Measurements from ENCODE around the gene PGM5. TPM values are rescaled to one million over a fixed set of nuclear protein-coding genes. Genes with fewer than 3 reads are reported as not detected.
A peak's percentile ranks its signal among the peaks of the same experiment; 100 is the strongest.

The PGM5 gene
- polyA plus RNA-seq, 2 donors = 5.3 to 36.2 TPM

- Histone ChIP-seq H3K36me3 (ENCODE audit: control insufficient read depth in 2 of 2, insufficient read depth in 2 of 2, low read length in 1 of 2) (no peaks in the 10 kb centered on the region), H3K4me1 (ENCODE audit: control insufficient read depth in 2 of 2, insufficient read depth in 2 of 2, low read length in 1 of 2) (no peaks in the 10 kb centered on the region), H3K27me3 (ENCODE audit: control insufficient read depth in 1 of 2, insufficient read depth in 2 of 2, low read length in 2 of 2) (no peaks in the 10 kb centered on the region), H3K4me3 (ENCODE audit: low read depth in 1 of 2, low read length in 2 of 2) (no peak overlapping the region), H3K9me3 (ENCODE audit: control insufficient read depth in 2 of 2, insufficient read depth in 1 of 2, low read depth in 1 of 2, low read length in 1 of 2) (no peaks in the 10 kb centered on the region), H3K27ac (ENCODE audit: low read depth in 2 of 2, low read length in 1 of 2) (no peak overlapping the region)
- WGBS, 2 donors = 37 to 40% methylated on average over 4 of the region's 4 CpGs
Observed at GRCh38 chr9:68551191-68551590, 194.8 kb downstream of the PGM5 start.

- Histone ChIP-seq H3K4me3 (ENCODE audit: low read depth in 1 of 2, low read length in 2 of 2) (no peak overlapping the region), H3K4me1 (ENCODE audit: control insufficient read depth in 2 of 2, insufficient read depth in 2 of 2, low read length in 1 of 2) (no peaks in the 10 kb centered on the region), H3K36me3 (ENCODE audit: control insufficient read depth in 2 of 2, insufficient read depth in 2 of 2, low read length in 1 of 2) (no peaks in the 10 kb centered on the region), H3K27ac (ENCODE audit: low read depth in 2 of 2, low read length in 1 of 2) (no peak overlapping the region), H3K9me3 (ENCODE audit: control insufficient read depth in 2 of 2, insufficient read depth in 1 of 2, low read depth in 1 of 2, low read length in 1 of 2) (no peaks in the 10 kb centered on the region), H3K27me3 (ENCODE audit: control insufficient read depth in 1 of 2, insufficient read depth in 2 of 2, low read length in 2 of 2) (no peaks in the 10 kb centered on the region)
- 26 to 38% methylated on average over 3 of the region's 3 CpGs for WGBS, 2 donors
Observed at GRCh38 chr9:68552700-68553476, 196.5 kb downstream of the PGM5 start.

GRCh38 chr9:68555437-68556150, 199.2 kb downstream of the PGM5 start:
- no peak overlapping the region for H3K27ac ChIP-seq (ENCODE audit: low read depth in 2 of 2, low read length in 1 of 2)
- H3K27me3 ChIP-seq (ENCODE audit: control insufficient read depth in 1 of 2, insufficient read depth in 2 of 2, low read length in 2 of 2) = no peaks in the 10 kb centered on the region
- H3K9me3 ChIP-seq (ENCODE audit: control insufficient read depth in 2 of 2, insufficient read depth in 1 of 2, low read depth in 1 of 2, low read length in 1 of 2) = no peaks in the 10 kb centered on the region
- H3K4me1 ChIP-seq (ENCODE audit: control insufficient read depth in 2 of 2, insufficient read depth in 2 of 2, low read length in 1 of 2) = no peaks in the 10 kb centered on the region
- no peaks in the 10 kb centered on the region for H3K36me3 ChIP-seq (ENCODE audit: control insufficient read depth in 2 of 2, insufficient read depth in 2 of 2, low read length in 1 of 2)
- H3K4me3 ChIP-seq (ENCODE audit: low read depth in 1 of 2, low read length in 2 of 2) = no peak overlapping the region
- WGBS, 2 donors = 51 to 57% methylated on average over 1 of the region's 1 CpG

- Histone ChIP-seq H3K27me3 (ENCODE audit: control insufficient read depth in 1 of 2, insufficient read depth in 2 of 2, low read length in 2 of 2) (no peaks in the 10 kb centered on the region), H3K36me3 (ENCODE audit: control insufficient read depth in 2 of 2, insufficient read depth in 2 of 2, low read length in 1 of 2) (no peaks in the 10 kb centered on the region), H3K4me1 (ENCODE audit: control insufficient read depth in 2 of 2, insufficient read depth in 2 of 2, low read length in 1 of 2) (no peaks in the 10 kb centered on the region), H3K9me3 (ENCODE audit: control insufficient read depth in 2 of 2, insufficient read depth in 1 of 2, low read depth in 1 of 2, low read length in 1 of 2) (no peaks in the 10 kb centered on the region), H3K4me3 (ENCODE audit: low read depth in 1 of 2, low read length in 2 of 2) (no peak overlapping the region), H3K27ac (ENCODE audit: low read depth in 2 of 2, low read length in 1 of 2) (no peak overlapping the region)
- 63 to 78% methylated on average over 5 of the region's 5 CpGs for WGBS, 2 donors
Observed at GRCh38 chr9:68558545-68558944, 202.1 kb downstream of the PGM5 start.

GRCh38 chr9:68560071-68560844, 203.8 kb downstream of the PGM5 start:
- Histone ChIP-seq H3K9me3 (ENCODE audit: control insufficient read depth in 2 of 2, insufficient read depth in 1 of 2, low read depth in 1 of 2, low read length in 1 of 2) (no peaks in the 10 kb centered on the region), H3K4me3 (ENCODE audit: low read depth in 1 of 2, low read length in 2 of 2) (no peak overlapping the region), H3K27me3 (ENCODE audit: control insufficient read depth in 1 of 2, insufficient read depth in 2 of 2, low read length in 2 of 2) (no peaks in the 10 kb centered on the region), H3K27ac (ENCODE audit: low read depth in 2 of 2, low read length in 1 of 2) (peak overlapping the region; percentile 20 to 38), H3K4me1 (ENCODE audit: control insufficient read depth in 2 of 2, insufficient read depth in 2 of 2, low read length in 1 of 2) (no peaks in the 10 kb centered on the region), H3K36me3 (ENCODE audit: control insufficient read depth in 2 of 2, insufficient read depth in 2 of 2, low read length in 1 of 2) (no peaks in the 10 kb centered on the region)
- WGBS, 2 donors = 40 to 44% methylated on average over 14 of the region's 14 CpGs

GRCh38 chr9:68562461-68562860, 206.1 kb downstream of the PGM5 start:
- Histone ChIP-seq H3K4me1 (ENCODE audit: control insufficient read depth in 2 of 2, insufficient read depth in 2 of 2, low read length in 1 of 2) (no peaks in the 10 kb centered on the region), H3K4me3 (ENCODE audit: low read depth in 1 of 2, low read length in 2 of 2) (no peak overlapping the region), H3K27ac (ENCODE audit: low read depth in 2 of 2, low read length in 1 of 2) (no peak overlapping the region), H3K27me3 (ENCODE audit: control insufficient read depth in 1 of 2, insufficient read depth in 2 of 2, low read length in 2 of 2) (no peaks in the 10 kb centered on the region), H3K9me3 (ENCODE audit: control insufficient read depth in 2 of 2, insufficient read depth in 1 of 2, low read depth in 1 of 2, low read length in 1 of 2) (no peaks in the 10 kb centered on the region), H3K36me3 (ENCODE audit: control insufficient read depth in 2 of 2, insufficient read depth in 2 of 2, low read length in 1 of 2) (no peaks in the 10 kb centered on the region)
- 55 to 70% methylated on average over 2 of the region's 2 CpGs for WGBS, 2 donors

GRCh38 chr9:68567565-68567964, 211.2 kb downstream of the PGM5 start:
- Histone ChIP-seq H3K9me3 (ENCODE audit: control insufficient read depth in 2 of 2, insufficient read depth in 1 of 2, low read depth in 1 of 2, low read length in 1 of 2) (no peaks in the 10 kb centered on the region), H3K27ac (ENCODE audit: low read depth in 2 of 2, low read length in 1 of 2) (no peak overlapping the region), H3K36me3 (ENCODE audit: control insufficient read depth in 2 of 2, insufficient read depth in 2 of 2, low read length in 1 of 2) (no peaks in the 10 kb centered on the region), H3K4me1 (ENCODE audit: control insufficient read depth in 2 of 2, insufficient read depth in 2 of 2, low read length in 1 of 2) (no peaks in the 10 kb centered on the region), H3K27me3 (ENCODE audit: control insufficient read depth in 1 of 2, insufficient read depth in 2 of 2, low read length in 2 of 2) (no peaks in the 10 kb centered on the region), H3K4me3 (ENCODE audit: low read depth in 1 of 2, low read length in 2 of 2) (no peak overlapping the region)
- 66 to 70% methylated on average over 3 of the region's 3 CpGs for WGBS, 2 donors

GRCh38 chr9:68574150-68574549, 217.7 kb downstream of the PGM5 start:
- WGBS, 2 donors = 50 to 59% methylated on average over 3 of the region's 3 CpGs

GRCh38 chr9:68575817-68576216, 219.4 kb downstream of the PGM5 start:
- Histone ChIP-seq H3K36me3 (ENCODE audit: control insufficient read depth in 2 of 2, insufficient read depth in 2 of 2, low read length in 1 of 2) (no peaks in the 10 kb centered on the region), H3K4me3 (ENCODE audit: low read depth in 1 of 2, low read length in 2 of 2) (no peak overlapping the region), H3K9me3 (ENCODE audit: control insufficient read depth in 2 of 2, insufficient read depth in 1 of 2, low read depth in 1 of 2, low read length in 1 of 2) (no peaks in the 10 kb centered on the region), H3K27me3 (ENCODE audit: control insufficient read depth in 1 of 2, insufficient read depth in 2 of 2, low read length in 2 of 2) (no peaks in the 10 kb centered on the region), H3K27ac (ENCODE audit: low read depth in 2 of 2, low read length in 1 of 2) (no peak overlapping the region), H3K4me1 (ENCODE audit: control insufficient read depth in 2 of 2, insufficient read depth in 2 of 2, low read length in 1 of 2) (no peaks in the 10 kb centered on the region)
- WGBS, 2 donors = 68 to 70% methylated on average over 5 of the region's 5 CpGs

More at GRCh38 chr9:68574150-68574549, 217.7 kb downstream of the PGM5 start:
- no peak overlapping the region for H3K27ac ChIP-seq (ENCODE audit: low read depth in 2 of 2, low read length in 1 of 2)
- H3K4me3 ChIP-seq (ENCODE audit: low read depth in 1 of 2, low read length in 2 of 2) = no peak overlapping the region
- H3K36me3 ChIP-seq (ENCODE audit: control insufficient read depth in 2 of 2, insufficient read depth in 2 of 2, low read length in 1 of 2) = no peaks in the 10 kb centered on the region
- no peaks in the 10 kb centered on the region for H3K9me3 ChIP-seq (ENCODE audit: control insufficient read depth in 2 of 2, insufficient read depth in 1 of 2, low read depth in 1 of 2, low read length in 1 of 2)
- no peaks in the 10 kb centered on the region for H3K4me1 ChIP-seq (ENCODE audit: control insufficient read depth in 2 of 2, insufficient read depth in 2 of 2, low read length in 1 of 2)
- H3K27me3 ChIP-seq (ENCODE audit: control insufficient read depth in 1 of 2, insufficient read depth in 2 of 2, low read length in 2 of 2) = no peaks in the 10 kb centered on the region
